Breast epithelium (tissue), 3 donors: ENCODE data around the gene CASS4.

Source experiments
- POLR2A ChIP-seq: fragments of 450-650 bp; IDR thresholded peaks from one replicate; pipeline ENCODE4 v1.6.1; 2016; ENCODE audit warnings: antibody characterized with exemption, mild to moderate bottlenecking, moderate library complexity
- POLR2AphosphoS5 ChIP-seq, 3 donors: sonication (generic); formaldehyde crosslinking; IDR thresholded peaks; one replicate each; pipeline ENCODE4 v1.6.1; 2017; ENCODE audit warnings: antibody characterized with exemption in 3 of 3
- TF ChIP-seq, protein P1 (sequence below), 3 donors: fragments of 450-650 bp; IDR thresholded peaks; one replicate each; pipeline ENCODE4 v1.5.1; 2016 to 2017; ENCODE audit warnings: antibody characterized with exemption in 3 of 3, mild to moderate bottlenecking in 3 of 3, moderate library complexity in 3 of 3

DNA sequence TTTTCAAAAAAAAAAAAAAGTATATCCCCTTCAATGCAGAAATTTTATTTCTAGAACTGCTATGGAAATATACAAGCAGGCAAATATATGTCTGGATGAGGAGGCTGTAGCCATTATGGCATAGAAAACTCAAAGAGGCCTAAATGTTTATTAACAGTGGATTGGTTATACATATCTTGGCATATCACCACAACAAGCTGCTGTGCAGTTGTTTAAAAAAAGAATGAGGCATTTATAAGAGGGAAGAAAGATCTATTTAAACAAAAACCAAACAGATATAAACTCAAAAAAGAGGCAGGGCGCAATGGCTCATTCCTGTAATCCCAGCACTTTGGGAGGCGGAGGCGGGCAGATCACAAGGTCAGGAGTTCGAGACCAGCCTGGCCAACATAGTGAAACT lies 26.2 kb downstream of the CASS4 start:
- TF ChIP-seq, protein P1, sequence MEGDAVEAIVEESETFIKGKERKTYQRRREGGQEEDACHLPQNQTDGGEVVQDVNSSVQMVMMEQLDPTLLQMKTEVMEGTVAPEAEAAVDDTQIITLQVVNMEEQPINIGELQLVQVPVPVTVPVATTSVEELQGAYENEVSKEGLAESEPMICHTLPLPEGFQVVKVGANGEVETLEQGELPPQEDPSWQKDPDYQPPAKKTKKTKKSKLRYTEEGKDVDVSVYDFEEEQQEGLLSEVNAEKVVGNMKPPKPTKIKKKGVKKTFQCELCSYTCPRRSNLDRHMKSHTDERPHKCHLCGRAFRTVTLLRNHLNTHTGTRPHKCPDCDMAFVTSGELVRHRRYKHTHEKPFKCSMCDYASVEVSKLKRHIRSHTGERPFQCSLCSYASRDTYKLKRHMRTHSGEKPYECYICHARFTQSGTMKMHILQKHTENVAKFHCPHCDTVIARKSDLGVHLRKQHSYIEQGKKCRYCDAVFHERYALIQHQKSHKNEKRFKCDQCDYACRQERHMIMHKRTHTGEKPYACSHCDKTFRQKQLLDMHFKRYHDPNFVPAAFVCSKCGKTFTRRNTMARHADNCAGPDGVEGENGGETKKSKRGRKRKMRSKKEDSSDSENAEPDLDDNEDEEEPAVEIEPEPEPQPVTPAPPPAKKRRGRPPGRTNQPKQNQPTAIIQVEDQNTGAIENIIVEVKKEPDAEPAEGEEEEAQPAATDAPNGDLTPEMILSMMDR (IDR thresholded peaks at IDR 0.05), result no peak
- TF ChIP-seq POLR2AphosphoS5 (IDR thresholded peaks at IDR 0.05), result no peak
- TF ChIP-seq POLR2A, result no peak
